SK-N-MC (cell line): Measurements from ENCODE around the gene CALD1.

ENCODE experiments used
- EZH2 ChIP-seq: fragments of 200-600 bp; sonication (generic); IDR thresholded peaks from one replicate; pipeline ENCODE4 v1.6.1; 2017; ENCODE audit warnings: antibody characterized with exemption
- POLR2AphosphoS5 ChIP-seq: IDR thresholded peaks from 2 replicates; pipeline ENCODE4 v1.6.1; 2012; ENCODE audit warnings: mild to moderate bottlenecking, low read depth, low read length, borderline replicate concordance

- TF ChIP-seq POLR2AphosphoS5 = no peak
- no peak for TF ChIP-seq EZH2
Observed at GRCh38 chr7:134887523-134887922, 108.1 kb downstream of the CALD1 start.
